Breast epithelium (tissue), 3 donors: Measurements from ENCODE around the gene PDE6H.

ENCODE experiments used
- POLR2A ChIP-seq: fragments of 450-650 bp; IDR thresholded peaks from one replicate; pipeline ENCODE4 v1.6.1; 2016; ENCODE audit warnings: antibody characterized with exemption, mild to moderate bottlenecking, moderate library complexity
- TF ChIP-seq, protein P1 (sequence below), 3 donors: fragments of 450-650 bp; IDR thresholded peaks; one replicate each; pipeline ENCODE4 v1.5.1; 2016 to 2017; ENCODE audit warnings: antibody characterized with exemption in 3 of 3, mild to moderate bottlenecking in 3 of 3, moderate library complexity in 3 of 3

DNA sequence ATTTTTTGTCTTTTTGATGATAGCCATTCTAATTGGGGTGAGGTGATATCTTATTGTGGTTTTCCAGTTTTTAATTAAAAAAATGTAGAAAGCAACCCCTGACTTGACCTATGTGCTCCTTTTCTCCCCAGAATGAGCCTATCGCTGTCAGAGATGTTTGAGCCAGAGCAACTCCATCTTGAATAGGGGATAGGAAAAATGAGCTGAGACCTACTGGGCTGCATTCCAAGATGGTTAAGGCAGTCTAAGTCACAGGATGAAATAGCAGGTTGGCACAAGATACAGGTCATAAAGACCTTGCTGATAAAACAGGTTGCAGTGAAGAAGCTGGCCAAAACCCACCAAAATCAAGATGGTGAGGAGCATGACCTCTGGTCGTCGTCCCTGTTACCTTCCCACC is 48.3 kb upstream of the PDE6H start:
- TF ChIP-seq, protein P1, sequence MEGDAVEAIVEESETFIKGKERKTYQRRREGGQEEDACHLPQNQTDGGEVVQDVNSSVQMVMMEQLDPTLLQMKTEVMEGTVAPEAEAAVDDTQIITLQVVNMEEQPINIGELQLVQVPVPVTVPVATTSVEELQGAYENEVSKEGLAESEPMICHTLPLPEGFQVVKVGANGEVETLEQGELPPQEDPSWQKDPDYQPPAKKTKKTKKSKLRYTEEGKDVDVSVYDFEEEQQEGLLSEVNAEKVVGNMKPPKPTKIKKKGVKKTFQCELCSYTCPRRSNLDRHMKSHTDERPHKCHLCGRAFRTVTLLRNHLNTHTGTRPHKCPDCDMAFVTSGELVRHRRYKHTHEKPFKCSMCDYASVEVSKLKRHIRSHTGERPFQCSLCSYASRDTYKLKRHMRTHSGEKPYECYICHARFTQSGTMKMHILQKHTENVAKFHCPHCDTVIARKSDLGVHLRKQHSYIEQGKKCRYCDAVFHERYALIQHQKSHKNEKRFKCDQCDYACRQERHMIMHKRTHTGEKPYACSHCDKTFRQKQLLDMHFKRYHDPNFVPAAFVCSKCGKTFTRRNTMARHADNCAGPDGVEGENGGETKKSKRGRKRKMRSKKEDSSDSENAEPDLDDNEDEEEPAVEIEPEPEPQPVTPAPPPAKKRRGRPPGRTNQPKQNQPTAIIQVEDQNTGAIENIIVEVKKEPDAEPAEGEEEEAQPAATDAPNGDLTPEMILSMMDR (IDR thresholded peaks at IDR 0.05) = no peak
- TF ChIP-seq POLR2A = no peak
